Memory B cell (primary cell): ENCODE data around the gene RALGPS2.

Experiments
- ATAC-seq: fragments of 150-1000 bp; cut with Tn5 transposase; 2 replicates; pipeline ENCODE4 v1.10.0; 2021; ENCODE audit warnings: low read depth, mild to moderate bottlenecking, moderate library complexity
- DNase-seq, 2 donors: peaks; one replicate each; pipeline ENCODE4 v3.0.0; 2022; ENCODE audit warnings: low spot score in 2 of 2
- H3K27ac Mint-ChIP-seq: one replicate; pipeline ENCODE4 v1.8.0; 2022; ENCODE audit warnings: mild to moderate bottlenecking, moderate library complexity, mixed read lengths
- H3K27me3 Mint-ChIP-seq: one replicate; pipeline ENCODE4 v1.8.0; 2022; ENCODE audit warnings: mixed read lengths
- H3K36me3 Mint-ChIP-seq: one replicate; pipeline ENCODE4 v1.8.0; 2022; ENCODE audit warnings: mild to moderate bottlenecking, mixed read lengths
- H3K4me1 Mint-ChIP-seq: one replicate; pipeline ENCODE4 v1.8.0; 2022; ENCODE audit warnings: mixed read lengths
- H3K4me3 Mint-ChIP-seq: one replicate; pipeline ENCODE4 v1.8.0; 2022; ENCODE audit warnings: mild to moderate bottlenecking, moderate library complexity, mixed read lengths
- H3K9me3 Mint-ChIP-seq: one replicate; pipeline ENCODE4 v1.8.0; 2022; ENCODE audit warnings: mixed read lengths

The RALGPS2 gene

DNA sequence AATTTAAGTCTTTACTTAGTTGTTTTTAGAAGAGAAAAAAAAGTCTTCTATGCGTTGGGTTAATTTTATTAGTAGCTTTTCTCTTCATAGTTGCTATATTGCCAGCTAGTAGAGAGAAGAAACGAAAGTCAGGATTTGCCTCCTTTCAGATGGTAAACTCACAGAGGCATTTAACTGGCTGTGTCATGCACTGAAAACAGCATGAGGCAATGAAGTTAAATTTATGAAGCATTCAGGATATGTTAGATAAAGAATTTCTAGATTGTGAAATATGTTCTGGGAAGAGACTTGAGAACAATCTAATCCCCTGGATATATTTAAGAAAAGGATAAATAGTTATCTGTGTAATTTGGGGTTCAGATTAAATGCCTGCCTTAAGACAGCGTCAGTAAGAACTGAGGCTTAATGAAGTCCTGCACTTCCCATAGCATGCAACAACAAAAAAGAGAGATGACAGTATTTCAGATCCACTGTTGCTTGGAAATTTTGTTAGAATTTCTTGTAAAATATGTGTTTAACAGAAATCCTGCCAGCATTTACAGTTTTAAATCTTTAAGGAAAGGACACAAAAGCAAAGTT lies 144.2 kb downstream of the RALGPS2 start:
- H3K36me3 Mint-ChIP-seq = peaks cover 23% of the 10 kb centered on the region
- no peaks in the 10 kb centered on the region for H3K9me3 Mint-ChIP-seq
- H3K27me3 Mint-ChIP-seq = no peaks in the 10 kb centered on the region
- no peak overlapping the region for H3K4me3 Mint-ChIP-seq
- no peak for DNase-seq
- ATAC-seq = no peak
- H3K4me1 Mint-ChIP-seq = peaks cover 35% of the 10 kb centered on the region
- no peak overlapping the region for H3K27ac Mint-ChIP-seq

DNA sequence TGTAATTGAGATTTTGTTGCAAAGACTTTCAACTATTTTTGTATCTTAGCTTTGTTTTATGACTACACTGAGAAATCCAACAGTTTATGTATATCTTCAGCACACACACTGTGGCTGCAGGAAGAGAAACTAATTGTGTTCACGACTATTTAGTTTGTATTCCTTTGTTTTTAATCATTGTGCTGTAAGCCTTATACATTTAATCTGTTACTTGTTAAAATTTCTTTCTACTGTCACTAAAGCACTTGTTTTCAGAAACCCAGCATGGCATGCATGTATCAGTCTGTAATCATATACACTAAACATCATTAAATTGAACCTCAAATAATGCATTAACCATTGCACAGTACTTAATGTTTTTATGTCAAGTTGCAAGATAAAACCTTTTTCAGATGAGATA lies 145.2 kb downstream of the RALGPS2 start:
- Mint-ChIP-seq H3K27ac (no peak overlapping the region), H3K9me3 (no peaks in the 10 kb centered on the region), H3K4me3 (no peak overlapping the region), H3K4me1 (peaks cover 30% of the 10 kb centered on the region), H3K36me3 (peaks cover 23% of the 10 kb centered on the region), H3K27me3 (no peaks in the 10 kb centered on the region)
- ATAC-seq = no peak
- no peak for DNase-seq

DNA sequence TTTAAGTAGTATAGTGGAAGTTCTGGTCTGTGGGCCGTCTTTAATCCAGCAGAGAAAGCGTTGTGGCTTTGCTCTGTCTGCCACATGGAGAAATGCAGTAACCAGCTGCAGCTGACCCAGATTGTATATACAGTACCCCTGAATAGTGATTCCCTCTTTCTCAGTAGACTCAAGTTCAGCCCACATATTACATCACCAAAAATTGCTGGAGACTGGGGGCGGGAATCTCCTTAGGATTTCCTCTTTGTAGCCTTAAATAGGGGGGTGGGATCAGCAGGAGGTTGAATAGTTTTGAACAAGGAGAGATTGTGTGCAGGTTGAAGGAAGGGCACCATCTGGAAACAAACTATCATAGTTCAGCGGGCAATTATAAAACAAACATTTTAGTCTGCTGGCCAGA lies 145.9 kb downstream of the RALGPS2 start, which contains the start of gene ANGPTL1:
Gene ANGPTL1 (minus strand): TSS at position 134 of the 400 bp plus-strand sequence. CDS start 5,301 bp downstream, outside the sequence.
- Mint-ChIP-seq H3K4me1 (peaks cover 26% of the 10 kb centered on the region), H3K27ac (peak within 1 kb of the TSS; percentile 86), H3K4me3 (no peak within 1 kb of the TSS), H3K9me3 (no peaks in the 10 kb centered on the region), H3K27me3 (no peaks in the 10 kb centered on the region), H3K36me3 (peaks cover 22% of the 10 kb centered on the region)
- DNase-seq = no peak
- ATAC-seq = no peak

DNA sequence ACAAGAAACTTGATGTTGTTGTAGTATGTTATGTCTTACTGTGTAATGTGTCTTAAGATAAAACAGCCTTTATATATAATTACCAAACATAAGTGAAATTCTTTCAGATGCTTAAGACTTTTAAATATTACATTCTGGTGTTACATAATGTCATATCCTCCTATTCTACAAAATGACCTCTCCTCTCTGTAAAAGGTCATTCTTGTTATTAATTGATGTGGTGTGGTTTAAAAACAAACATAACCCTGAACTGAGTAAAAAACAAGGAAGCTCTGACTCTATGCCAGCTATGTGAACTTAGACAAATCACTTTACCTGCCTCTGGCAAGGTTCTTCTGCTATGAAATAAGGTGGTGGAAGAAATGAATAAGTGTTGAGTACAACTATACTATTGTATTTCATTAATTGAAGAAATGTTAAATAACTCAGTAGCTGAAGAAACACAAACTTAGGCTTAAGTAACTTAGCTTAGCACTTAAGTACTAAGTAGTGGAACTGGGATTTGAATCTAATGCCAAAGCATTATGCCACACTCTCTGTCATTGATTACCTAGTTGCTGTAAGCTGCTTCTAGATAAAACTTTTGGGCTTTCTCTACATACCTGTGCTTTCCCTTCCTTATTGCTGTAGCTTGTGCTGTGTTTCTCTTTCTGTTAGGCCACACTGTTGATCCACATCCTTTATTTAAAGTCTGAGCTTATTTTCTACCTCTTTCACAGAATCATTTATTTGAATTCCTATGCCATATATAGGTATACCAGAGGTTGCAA lies 146.7 kb downstream of the RALGPS2 start:
- Mint-ChIP-seq H3K27ac (peak overlapping the region; percentile 86), H3K36me3 (peaks cover 20% of the 10 kb centered on the region), H3K9me3 (no peaks in the 10 kb centered on the region), H3K27me3 (no peaks in the 10 kb centered on the region), H3K4me3 (no peak overlapping the region), H3K4me1 (peaks cover 27% of the 10 kb centered on the region)
- no peak for DNase-seq
- ATAC-seq = no peak

DNA sequence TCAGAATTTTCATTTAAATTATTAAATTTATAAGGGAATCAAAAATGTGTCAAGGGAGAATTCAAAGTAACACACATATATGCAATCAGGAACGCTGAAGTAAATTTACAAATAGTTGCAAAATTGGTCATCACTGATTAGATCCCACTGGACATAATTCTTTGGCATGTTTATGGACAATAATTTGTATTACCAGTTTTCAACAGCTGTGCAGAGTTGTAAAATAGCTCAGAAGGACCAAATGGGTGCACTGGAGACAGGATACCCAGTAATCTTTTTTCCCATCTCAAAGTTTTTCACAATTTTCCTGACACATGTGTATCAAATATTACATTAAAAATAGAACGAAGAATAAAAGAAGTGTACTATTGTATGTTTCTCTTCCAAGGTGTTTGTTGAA lies 149.9 kb downstream of the RALGPS2 start:
- Mint-ChIP-seq H3K27me3 (no peaks in the 10 kb centered on the region), H3K9me3 (no peaks in the 10 kb centered on the region), H3K4me3 (no peak overlapping the region), H3K4me1 (peaks cover 19% of the 10 kb centered on the region), H3K27ac (peak overlapping the region; percentile 43), H3K36me3 (peaks cover 23% of the 10 kb centered on the region)
- no peak for DNase-seq
- ATAC-seq = no peak

DNA sequence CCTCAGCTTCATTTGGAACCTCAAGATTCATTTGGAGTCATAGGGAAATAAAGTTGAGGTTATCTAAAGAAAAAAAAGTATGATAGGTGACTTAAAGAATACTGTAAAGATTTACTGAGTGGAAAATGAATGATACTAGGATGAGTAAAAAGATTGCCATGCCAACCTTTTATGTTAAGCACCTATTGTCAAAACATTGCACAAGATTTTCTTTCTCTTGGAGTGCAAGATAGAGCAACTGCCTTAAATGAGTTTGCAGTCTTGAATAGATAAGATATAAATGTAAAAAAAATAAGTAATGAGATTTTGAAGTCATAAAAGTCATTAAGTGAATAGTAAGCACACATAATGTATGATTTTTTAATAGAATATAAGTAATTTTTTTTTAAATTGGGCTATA lies 150.9 kb downstream of the RALGPS2 start:
- Mint-ChIP-seq H3K27ac (peak overlapping the region; percentile 59), H3K36me3 (peaks cover 26% of the 10 kb centered on the region), H3K4me3 (no peak overlapping the region), H3K9me3 (no peaks in the 10 kb centered on the region), H3K27me3 (no peaks in the 10 kb centered on the region), H3K4me1 (peaks cover 18% of the 10 kb centered on the region)
- no peak for ATAC-seq
- no peak for DNase-seq

DNA sequence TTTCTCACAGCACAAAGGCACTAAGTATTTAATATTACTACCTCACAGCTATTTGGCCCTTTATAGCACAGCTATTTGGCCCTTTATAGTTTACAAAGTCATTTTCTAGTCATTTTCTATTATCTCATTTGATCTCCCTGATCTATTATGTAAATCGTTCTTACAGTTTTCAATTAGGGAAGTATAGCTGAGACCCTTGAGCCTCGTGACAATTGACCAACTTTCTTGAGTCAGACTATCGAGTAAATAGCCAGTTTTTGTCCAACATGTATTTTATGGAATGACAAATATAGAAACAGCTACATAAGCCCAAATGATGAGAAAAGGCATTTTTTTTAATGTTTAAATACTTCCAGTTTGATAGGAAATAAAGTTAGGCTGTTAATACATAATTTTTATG lies 152.9 kb downstream of the RALGPS2 start:
- Mint-ChIP-seq H3K4me3 (no peak overlapping the region), H3K9me3 (no peaks in the 10 kb centered on the region), H3K4me1 (peaks cover 11% of the 10 kb centered on the region), H3K36me3 (peaks cover 20% of the 10 kb centered on the region), H3K27me3 (no peaks in the 10 kb centered on the region), H3K27ac (no peak overlapping the region)
- ATAC-seq = no peak
- no peak for DNase-seq

DNA sequence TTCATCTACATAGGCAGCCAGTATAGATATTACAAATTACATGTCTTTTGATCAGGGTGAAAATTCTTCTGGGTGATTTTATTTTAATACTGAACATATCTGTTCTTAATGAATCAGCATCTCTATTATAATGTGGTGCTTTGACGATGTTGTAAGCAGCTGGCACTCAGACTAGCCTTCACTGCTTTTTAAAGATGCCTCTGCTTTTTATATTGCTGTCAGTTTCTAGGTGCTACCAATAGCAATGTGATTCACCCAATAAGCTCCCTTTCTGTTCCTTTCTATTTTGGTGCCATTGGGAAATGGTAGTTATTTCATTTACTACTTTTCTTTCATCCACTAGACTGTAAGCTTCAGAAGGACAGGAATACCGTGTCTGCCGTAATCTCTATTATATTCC lies 156.9 kb downstream of the RALGPS2 start:
- no peak for ATAC-seq
- H3K9me3 Mint-ChIP-seq = no peaks in the 10 kb centered on the region
- H3K4me1 Mint-ChIP-seq = peaks cover 9% of the 10 kb centered on the region
- H3K36me3 Mint-ChIP-seq = peaks cover 21% of the 10 kb centered on the region
- H3K4me3 Mint-ChIP-seq = no peak overlapping the region
- H3K27me3 Mint-ChIP-seq = no peaks in the 10 kb centered on the region
- no peak for DNase-seq
- H3K27ac Mint-ChIP-seq = peak overlapping the region; percentile 55

DNA sequence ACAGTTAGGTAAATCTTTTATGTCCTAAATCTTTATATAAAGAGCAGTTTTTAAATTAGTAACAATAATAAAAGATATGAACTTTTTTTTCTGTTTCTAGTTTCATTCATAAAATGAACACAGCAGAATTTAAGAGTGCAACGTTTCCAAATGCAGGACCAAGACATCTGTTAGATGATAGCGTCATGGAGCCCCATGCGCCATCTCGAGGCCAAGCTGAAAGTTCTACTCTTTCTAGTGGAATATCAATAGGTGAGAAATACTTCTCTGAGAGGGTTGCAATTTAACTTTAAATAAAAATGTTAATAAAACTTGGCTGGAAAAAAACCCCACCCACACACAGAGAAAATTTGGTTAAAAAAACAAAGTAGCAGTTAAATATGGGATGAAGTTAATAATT lies 160.8 kb downstream of the RALGPS2 start:
- Mint-ChIP-seq H3K27ac (peak overlapping the region; percentile 73), H3K4me3 (no peak overlapping the region)

DNA sequence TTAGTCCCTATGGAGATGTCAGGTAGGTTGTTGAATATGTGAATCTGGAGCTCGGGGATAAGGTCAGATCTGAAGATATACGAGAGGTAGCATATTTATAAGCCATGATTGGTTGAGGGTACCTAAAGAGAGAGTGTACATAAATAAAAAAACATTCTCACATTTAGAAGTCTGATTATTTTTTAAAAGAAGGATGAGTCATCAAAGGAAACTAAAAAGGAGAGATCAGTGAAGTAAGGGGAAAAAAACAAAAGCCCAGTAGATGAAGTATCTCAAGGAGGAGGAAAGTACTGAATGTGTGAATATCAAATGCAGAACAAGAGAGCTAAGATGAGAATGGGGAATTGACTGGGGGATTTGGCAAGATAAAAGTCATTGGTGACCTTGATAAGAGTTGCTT lies 161.5 kb downstream of the RALGPS2 start:
- Mint-ChIP-seq H3K4me3 (no peak overlapping the region), H3K27me3 (no peaks in the 10 kb centered on the region), H3K4me1 (peaks cover 7% of the 10 kb centered on the region), H3K9me3 (no peaks in the 10 kb centered on the region), H3K36me3 (peaks cover 16% of the 10 kb centered on the region), H3K27ac (peak overlapping the region; percentile 73)
- no peak for DNase-seq
- ATAC-seq = no peak

More for the DNA sequence above, 160.8 kb downstream of the RALGPS2 start:
- peaks cover 17% of the 10 kb centered on the region for H3K36me3 Mint-ChIP-seq
- peaks cover 9% of the 10 kb centered on the region for H3K4me1 Mint-ChIP-seq
- no peaks in the 10 kb centered on the region for H3K9me3 Mint-ChIP-seq
- DNase-seq (no peak), ATAC-seq (no peak)
- H3K27me3 Mint-ChIP-seq = no peaks in the 10 kb centered on the region

DNA sequence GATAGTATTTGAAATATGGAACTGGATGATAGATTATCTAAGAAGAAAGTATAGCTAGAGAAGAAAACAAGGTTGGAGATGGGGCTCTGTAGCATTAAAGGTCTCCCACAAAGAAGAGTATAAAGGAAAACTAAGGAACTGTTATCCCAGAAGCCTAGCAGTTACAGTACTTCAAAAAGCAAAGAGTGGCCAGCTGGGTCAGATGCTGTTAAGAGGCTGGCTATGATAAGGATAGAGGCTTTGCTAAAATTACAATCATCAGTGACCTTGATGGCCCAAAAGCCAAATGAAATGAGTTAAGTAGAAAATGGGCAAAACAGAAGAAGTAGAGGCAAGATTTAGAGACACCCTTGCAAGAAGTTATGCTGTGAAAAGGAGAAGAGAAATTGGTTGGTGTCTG lies 170.9 kb downstream of the RALGPS2 start:
- no peak overlapping the region for H3K4me3 Mint-ChIP-seq
- H3K27ac Mint-ChIP-seq = peak overlapping the region; percentile 75
- peaks cover 12% of the 10 kb centered on the region for H3K4me1 Mint-ChIP-seq
- H3K27me3 Mint-ChIP-seq = no peaks in the 10 kb centered on the region
- no peak for ATAC-seq
- peaks cover 8% of the 10 kb centered on the region for H3K9me3 Mint-ChIP-seq
- DNase-seq = no peak
- H3K36me3 Mint-ChIP-seq = peaks cover 37% of the 10 kb centered on the region

DNA sequence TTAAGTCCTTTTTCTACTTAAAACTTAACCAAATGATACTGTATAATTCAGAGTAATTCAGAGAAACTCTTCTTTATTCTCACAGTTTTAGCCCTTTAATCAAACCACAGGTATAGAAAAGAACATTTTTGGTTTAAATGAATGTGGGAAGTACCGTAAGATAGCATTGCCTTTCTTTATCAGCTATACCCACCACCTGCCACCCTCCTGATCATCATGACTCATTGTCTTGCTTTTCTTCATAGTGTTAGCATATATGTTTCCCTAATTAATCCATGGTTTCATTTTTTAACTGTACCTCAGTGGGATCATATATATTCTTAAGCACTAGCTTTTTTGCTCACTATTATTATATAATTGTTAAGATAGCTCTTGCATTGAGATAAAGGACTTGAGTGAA lies 173.4 kb downstream of the RALGPS2 start:
- Mint-ChIP-seq H3K4me3 (no peak overlapping the region), H3K36me3 (peaks cover 44% of the 10 kb centered on the region), H3K4me1 (peaks cover 14% of the 10 kb centered on the region), H3K27me3 (no peaks in the 10 kb centered on the region), H3K27ac (no peak overlapping the region), H3K9me3 (peaks cover 8% of the 10 kb centered on the region)
- ATAC-seq (no peak), DNase-seq (no peak)

DNA sequence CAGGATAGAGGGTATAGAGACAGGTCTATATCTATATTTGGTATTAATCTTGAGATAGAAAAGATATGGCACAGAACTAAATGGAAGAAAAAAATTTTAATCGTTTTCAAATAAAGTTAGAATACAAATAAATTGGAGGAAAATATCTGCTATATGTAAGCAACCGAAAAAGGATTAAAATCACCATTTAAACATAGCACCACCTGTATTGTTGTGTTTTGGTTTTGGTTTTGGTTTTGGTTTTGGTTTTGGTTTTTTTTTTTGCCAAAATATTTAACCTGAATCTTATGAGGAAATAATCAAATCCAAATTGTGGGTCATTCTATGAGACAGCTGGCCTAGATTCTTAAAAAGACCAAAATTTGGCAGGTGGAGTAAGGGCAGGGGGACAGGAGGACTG lies 174.4 kb downstream of the RALGPS2 start:
- peaks cover 17% of the 10 kb centered on the region for H3K4me1 Mint-ChIP-seq
- DNase-seq = no peak
- H3K27me3 Mint-ChIP-seq = no peaks in the 10 kb centered on the region
- ATAC-seq = peak; percentile 46
- H3K27ac Mint-ChIP-seq = peak overlapping the region; percentile 90
- peaks cover 8% of the 10 kb centered on the region for H3K9me3 Mint-ChIP-seq
- no peak overlapping the region for H3K4me3 Mint-ChIP-seq
- peaks cover 47% of the 10 kb centered on the region for H3K36me3 Mint-ChIP-seq

DNA sequence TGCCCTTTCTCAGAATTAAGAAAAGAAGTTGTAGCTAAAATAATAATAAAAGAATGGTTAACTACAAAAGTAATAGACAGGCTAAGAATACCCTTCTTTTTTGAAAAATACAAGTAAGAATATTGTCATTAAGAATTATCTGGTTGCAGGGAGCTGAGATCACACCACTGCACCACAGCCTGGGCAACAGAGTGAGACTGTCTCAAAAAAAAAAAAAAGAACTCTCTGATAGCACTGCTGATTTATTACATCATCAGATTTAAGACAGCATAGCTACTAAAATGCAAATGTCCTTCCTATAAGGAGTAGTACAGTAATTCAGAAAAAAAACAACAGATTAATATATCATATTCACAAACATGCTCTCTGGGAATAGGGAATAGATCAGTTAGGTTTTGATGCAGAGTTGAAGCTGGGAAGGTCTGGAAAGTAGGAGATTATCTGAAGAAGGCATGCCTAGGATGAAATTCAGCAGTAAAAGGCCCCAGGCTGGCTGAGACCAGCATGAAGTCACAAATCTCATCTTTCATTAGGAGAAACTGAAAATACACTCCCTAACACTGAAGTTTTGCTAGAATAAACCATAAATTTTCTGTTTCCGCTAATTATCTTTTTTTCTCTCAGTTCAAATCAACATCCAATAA lies 176.6 kb downstream of the RALGPS2 start:
- no peaks in the 10 kb centered on the region for H3K27me3 Mint-ChIP-seq
- H3K4me3 Mint-ChIP-seq = no peak overlapping the region
- H3K9me3 Mint-ChIP-seq = no peaks in the 10 kb centered on the region
- DNase-seq = no peak
- H3K4me1 Mint-ChIP-seq = peaks cover 16% of the 10 kb centered on the region
- peak; percentile 26 for ATAC-seq
- H3K27ac Mint-ChIP-seq = peak overlapping the region; percentile 61
- peaks cover 46% of the 10 kb centered on the region for H3K36me3 Mint-ChIP-seq
